DOHH2 (cell line): ENCODE measurements around the gene UNC93B1.

Experiments used
- H3F3A ChIP-seq: fragments of 200-600 bp; sonication (generic), shearing (Covaris generic); 2 replicates; pipeline ENCODE4 v1.6.0; 2016; ENCODE audit warnings: antibody characterized with exemption, mild to moderate bottlenecking; ENCODE audit not compliant: control insufficient read depth, insufficient read depth
- H3K27ac ChIP-seq: fragments of 200-600 bp; sonication (generic); 2 replicates; pipeline ENCODE4 v1.5.1; 2014; ENCODE audit warnings: low read depth, mild to moderate bottlenecking, low read length, moderate library complexity
- H3K27me3 ChIP-seq: fragments of 200-600 bp; sonication (generic); 2 replicates; pipeline ENCODE4 v1.6.1; 2014; ENCODE audit warnings: mild to moderate bottlenecking, low read length, mixed read lengths; ENCODE audit not compliant: control insufficient read depth
- H3K36me3 ChIP-seq: fragments of 200-600 bp; sonication (generic); 2 replicates; pipeline ENCODE4 v1.6.1; 2014; ENCODE audit warnings: mild to moderate bottlenecking, low read length, moderate library complexity, mixed read lengths; ENCODE audit not compliant: control insufficient read depth
- H3K4me1 ChIP-seq: fragments of 200-600 bp; sonication (generic); 2 replicates; pipeline ENCODE4 v1.6.1; 2014; ENCODE audit warnings: mild to moderate bottlenecking, low read length, mixed read lengths; ENCODE audit not compliant: control insufficient read depth
- H3K4me2 ChIP-seq: fragments of 200-600 bp; sonication (generic); 2 replicates; pipeline ENCODE4 v1.6.0; 2014; ENCODE audit warnings: mild to moderate bottlenecking, low read length, moderate library complexity
- H3K4me3 ChIP-seq: fragments of 200-600 bp; sonication (generic); 2 replicates; pipeline ENCODE4 v1.5.1; 2014; ENCODE audit warnings: mild to moderate bottlenecking, low read length, mixed read lengths
- H3K79me2 ChIP-seq: fragments of 200-600 bp; sonication (generic); 2 replicates; pipeline ENCODE4 v1.6.1; 2014; ENCODE audit warnings: mild to moderate bottlenecking, low read length, mixed read lengths; ENCODE audit not compliant: control insufficient read depth
- H3K9me2 ChIP-seq: fragments of 200-600 bp; sonication (generic); replicated peaks from 2 replicates; pipeline ENCODE4 v1.6.1; 2014; ENCODE audit warnings: mild to moderate bottlenecking, low read length, mixed read lengths; ENCODE audit not compliant: control insufficient read depth
- H3K9me3 ChIP-seq: fragments of 200-600 bp; sonication (generic); 2 replicates; pipeline ENCODE4 v1.6.1; 2014; ENCODE audit warnings: antibody characterized with exemption, low read length, mixed read lengths; ENCODE audit not compliant: control insufficient read depth, insufficient read depth
- H4K20me1 ChIP-seq: fragments of 200-600 bp; sonication (generic); 2 replicates; pipeline ENCODE4 v1.6.0; 2014; ENCODE audit warnings: low read depth, mild to moderate bottlenecking, antibody characterized with exemption, low read length, moderate library complexity; ENCODE audit not compliant: control insufficient read depth, insufficient read depth
- CTCF ChIP-seq: fragments of 200-600 bp; sonication (generic); IDR thresholded peaks from one replicate; pipeline ENCODE4 v1.5.1; 2014; ENCODE audit warnings: antibody characterized with exemption, mild to moderate bottlenecking, low read depth, low read length; ENCODE audit not compliant: poor library complexity, severe bottlenecking
- EZH2phosphoT487 ChIP-seq: fragments of 200-600 bp; sonication (generic); IDR thresholded peaks from 2 replicates; pipeline ENCODE4 v1.6.1; 2017; ENCODE audit warnings: borderline replicate concordance, mild to moderate bottlenecking, antibody characterized with exemption, low read length, moderate library complexity, mixed read lengths

Gene UNC93B1

GRCh38 chr11:68030318-68031143, 26.6 kb upstream of the UNC93B1 start, which contains the start of gene NDUFS8:
NDUFS8 (plus strand) TSS chr11:68030681; CDS start chr11:68032152, 1,471 bp downstream.
- Histone ChIP-seq H3K4me2 (peak within 1 kb of the TSS; percentile 66), H3K27me3 (no peaks in the 10 kb centered on the region), H4K20me1 (no peaks in the 10 kb centered on the region), H3K36me3 (peaks cover 27% of the 10 kb centered on the region), H3K27ac (peak within 1 kb of the TSS; percentile 53), H3K4me3 (peak within 1 kb of the TSS; percentile 81), H3K9me2 (no peaks in the 10 kb centered on the region), H3K4me1 (peaks cover 20% of the 10 kb centered on the region), H3F3A (no peaks in the 10 kb centered on the region), H3K9me3 (no peaks in the 10 kb centered on the region), H3K79me2 (peaks cover 32% of the 10 kb centered on the region)
- TF ChIP-seq EZH2phosphoT487 (no peak), CTCF (no peak)

GRCh38 chr11:68028802-68029545, 25.1 kb upstream of the UNC93B1 start:
- H4K20me1 ChIP-seq: no peaks in the 10 kb centered on the region
- H3K27ac ChIP-seq: no peak overlapping the region
- peaks cover 20% of the 10 kb centered on the region for H3K4me1 ChIP-seq
- H3F3A ChIP-seq: no peaks in the 10 kb centered on the region; the same call in 1 of the 2 replicates
- H3K27me3 ChIP-seq: no peaks in the 10 kb centered on the region
- H3K36me3 ChIP-seq: peaks cover 22% of the 10 kb centered on the region
- peak overlapping the region; percentile 66 for H3K4me2 ChIP-seq
- H3K79me2 ChIP-seq: peaks cover 32% of the 10 kb centered on the region
- no peak for TF ChIP-seq CTCF
- TF ChIP-seq EZH2phosphoT487: no peak
- H3K9me3 ChIP-seq: no peaks in the 10 kb centered on the region
- peak overlapping the region; percentile 81 for H3K4me3 ChIP-seq
- H3K9me2 ChIP-seq: no peaks in the 10 kb centered on the region

GRCh38 chr11:68027667-68028066, 23.8 kb upstream of the UNC93B1 start:
- H3K4me2 ChIP-seq: no peak overlapping the region
- peaks cover 20% of the 10 kb centered on the region for H3K4me1 ChIP-seq
- no peaks in the 10 kb centered on the region for H3K9me3 ChIP-seq

More at GRCh38 chr11:68027667-68028066, 23.8 kb upstream of the UNC93B1 start:
- Histone ChIP-seq H3K36me3 (peaks cover 9% of the 10 kb centered on the region), H3F3A (no peaks in the 10 kb centered on the region; the same call in 1 of the 2 replicates), H4K20me1 (no peaks in the 10 kb centered on the region), H3K9me2 (no peaks in the 10 kb centered on the region), H3K27ac (no peak overlapping the region), H3K79me2 (peaks cover 29% of the 10 kb centered on the region), H3K4me3 (no peak overlapping the region), H3K27me3 (no peaks in the 10 kb centered on the region)
- TF ChIP-seq CTCF (no peak), EZH2phosphoT487 (no peak)
